ENCODE measurements around the gene DIAPH1.

The DIAPH1 gene

GRCh38 chr5:141493500-141494422 is 125.0 kb downstream of the DIAPH1 start:
- Histone ChIP-seq H3K9me3 (ENCODE audit: control insufficient read depth, low read length) (no peaks in the 10 kb centered on the region), H2AK5ac (ENCODE audit: low read length, severe bottlenecking) (peak overlapping the region; percentile 29), H2BK12ac (ENCODE audit: low read length in 2 of 2) (no peak overlapping the region), H2BK120ac (ENCODE audit: low read depth, low read length) (peak overlapping the region; percentile 75), H3K4me1 (ENCODE audit: control insufficient read depth, insufficient read depth, low read depth, low read length) (peaks cover 48% of the 10 kb centered on the region), H3K27me3 (ENCODE audit: control insufficient read depth in 1 of 2, insufficient read depth in 1 of 2, low read length in 2 of 2) (no peaks in the 10 kb centered on the region), H3K23ac (ENCODE audit: low read length in 2 of 2) (no peak overlapping the region), H3K4ac (ENCODE audit: low read depth in 1 of 2, low read length in 2 of 2) (no peak overlapping the region), H3K18ac (ENCODE audit: low read depth in 1 of 2, low read length in 2 of 2) (no peak overlapping the region), H4K91ac (ENCODE audit: low read length) (no peak overlapping the region), H2BK5ac (ENCODE audit: low read depth, low read length, poor library complexity, severe bottlenecking) (no peak overlapping the region), H3K4me2 (ENCODE audit: low read length, poor library complexity, severe bottlenecking) (no peak overlapping the region), H3K27ac (ENCODE audit: low read length, poor library complexity, severe bottlenecking) (peak overlapping the region; percentile 70), H3K79me1 (replicated peaks; ENCODE audit: low read length, poor library complexity, severe bottlenecking) (peaks cover 33% of the 10 kb centered on the region), H3K36me3 (ENCODE audit: control insufficient read depth in 1 of 2, insufficient read depth in 2 of 2, low read depth in 1 of 2, low read length in 2 of 2) (peaks cover 43 to 59% of the 10 kb centered on the region in 2 experiments), H3K14ac (ENCODE audit: low read length in 2 of 2) (no peak overlapping the region), H4K8ac (ENCODE audit: low read length) (no peak overlapping the region), H2AFZ (ENCODE audit: low read depth, low read length) (no peak overlapping the region), H3K4me3 (ENCODE audit: insufficient read depth in 1 of 2, low read depth in 1 of 2, low read length in 2 of 2) (no peak overlapping the region), H3K9ac (ENCODE audit: low read length) (peak overlapping the region; percentile 31), H2BK15ac (ENCODE audit: low read depth, poor library complexity, severe bottlenecking) (no peak overlapping the region)
- DNase-seq = no peak
- 97% methylated on average over 9 of the region's 10 CpGs for WGBS

GRCh38 chr5:141492168-141492885 is 126.5 kb downstream of the DIAPH1 start:
- no peaks in the 10 kb centered on the region for H3K27me3 ChIP-seq (ENCODE audit: control insufficient read depth in 1 of 2, insufficient read depth in 1 of 2, low read length in 2 of 2)
- H4K91ac ChIP-seq (ENCODE audit: low read length) = no peak overlapping the region
- DNase-seq = no peak
- no peak overlapping the region for H3K4ac ChIP-seq (ENCODE audit: low read depth in 1 of 2, low read length in 2 of 2)
- peak overlapping the region in 1 of 2 experiments; percentile 15 for H2BK12ac ChIP-seq (ENCODE audit: low read length in 2 of 2)
- no peak overlapping the region for H2AFZ ChIP-seq (ENCODE audit: low read depth, low read length)
- no peak overlapping the region for H3K23ac ChIP-seq (ENCODE audit: low read length in 2 of 2)
- no peak overlapping the region for H2BK120ac ChIP-seq (ENCODE audit: low read depth, low read length)
- no peak overlapping the region for H2BK5ac ChIP-seq (ENCODE audit: low read depth, low read length, poor library complexity, severe bottlenecking)
- no peak overlapping the region for H2AK5ac ChIP-seq (ENCODE audit: low read length, severe bottlenecking)
- no peak overlapping the region for H3K9ac ChIP-seq (ENCODE audit: low read length)
- H3K14ac ChIP-seq (ENCODE audit: low read length in 2 of 2) = no peak overlapping the region
- no peak overlapping the region for H3K27ac ChIP-seq (ENCODE audit: low read length, poor library complexity, severe bottlenecking)
- no peak overlapping the region for H3K4me2 ChIP-seq (ENCODE audit: low read length, poor library complexity, severe bottlenecking)
- WGBS = 80% methylated on average over 68 of the region's 68 CpGs
- peaks cover 36 to 55% of the 10 kb centered on the region in 2 experiments for H3K36me3 ChIP-seq (ENCODE audit: control insufficient read depth in 1 of 2, insufficient read depth in 2 of 2, low read depth in 1 of 2, low read length in 2 of 2)
- no peak overlapping the region for H3K4me3 ChIP-seq (ENCODE audit: insufficient read depth in 1 of 2, low read depth in 1 of 2, low read length in 2 of 2)
- H3K9me3 ChIP-seq (ENCODE audit: control insufficient read depth, low read length) = no peaks in the 10 kb centered on the region
- H3K79me1 ChIP-seq (replicated peaks; ENCODE audit: low read length, poor library complexity, severe bottlenecking) = peaks cover 30% of the 10 kb centered on the region
- no peak overlapping the region for H4K8ac ChIP-seq (ENCODE audit: low read length)
- peaks cover 49% of the 10 kb centered on the region for H3K4me1 ChIP-seq (ENCODE audit: control insufficient read depth, insufficient read depth, low read depth, low read length)
- no peak overlapping the region for H2BK15ac ChIP-seq (ENCODE audit: low read depth, poor library complexity, severe bottlenecking)
- no peak overlapping the region for H3K18ac ChIP-seq (ENCODE audit: low read depth in 1 of 2, low read length in 2 of 2)

GRCh38 chr5:141491323-141492167 is 127.3 kb downstream of the DIAPH1 start:
- no peak overlapping the region for H2BK5ac ChIP-seq (ENCODE audit: low read depth, low read length, poor library complexity, severe bottlenecking)
- H3K18ac ChIP-seq (ENCODE audit: low read depth in 1 of 2, low read length in 2 of 2) = no peak overlapping the region
- H3K36me3 ChIP-seq (ENCODE audit: control insufficient read depth in 1 of 2, insufficient read depth in 2 of 2, low read depth in 1 of 2, low read length in 2 of 2) = peaks cover 44 to 55% of the 10 kb centered on the region in 2 experiments
- no peak overlapping the region for H3K4ac ChIP-seq (ENCODE audit: low read depth in 1 of 2, low read length in 2 of 2)
- no peak overlapping the region for H3K27ac ChIP-seq (ENCODE audit: low read length, poor library complexity, severe bottlenecking)
- H2BK120ac ChIP-seq (ENCODE audit: low read depth, low read length) = no peak overlapping the region
- H3K23ac ChIP-seq (ENCODE audit: low read length in 2 of 2) = no peak overlapping the region
- no peak overlapping the region for H3K14ac ChIP-seq (ENCODE audit: low read length in 2 of 2)
- no peak overlapping the region for H4K91ac ChIP-seq (ENCODE audit: low read length)
- no peak for DNase-seq
- H3K4me2 ChIP-seq (ENCODE audit: low read length, poor library complexity, severe bottlenecking) = no peak overlapping the region
- H2AK5ac ChIP-seq (ENCODE audit: low read length, severe bottlenecking) = no peak overlapping the region
- no peak overlapping the region for H3K4me3 ChIP-seq (ENCODE audit: insufficient read depth in 1 of 2, low read depth in 1 of 2, low read length in 2 of 2)
- no peak overlapping the region for H3K9ac ChIP-seq (ENCODE audit: low read length)
- H3K4me1 ChIP-seq (ENCODE audit: control insufficient read depth, insufficient read depth, low read depth, low read length) = peaks cover 46% of the 10 kb centered on the region
- H4K8ac ChIP-seq (ENCODE audit: low read length) = no peak overlapping the region
- no peaks in the 10 kb centered on the region for H3K9me3 ChIP-seq (ENCODE audit: control insufficient read depth, low read length)
- no peaks in the 10 kb centered on the region for H3K27me3 ChIP-seq (ENCODE audit: control insufficient read depth in 1 of 2, insufficient read depth in 1 of 2, low read length in 2 of 2)
- H3K79me1 ChIP-seq (replicated peaks; ENCODE audit: low read length, poor library complexity, severe bottlenecking) = peaks cover 35% of the 10 kb centered on the region
- no peak overlapping the region for H2BK15ac ChIP-seq (ENCODE audit: low read depth, poor library complexity, severe bottlenecking)
- H2BK12ac ChIP-seq (ENCODE audit: low read length in 2 of 2) = no peak overlapping the region
- 85% methylated on average over 60 of the region's 66 CpGs for WGBS
- H2AFZ ChIP-seq (ENCODE audit: low read depth, low read length) = no peak overlapping the region

Data from mesenchymal stem cell (in vitro differentiated cells and primary cell).